ENCODE measurements around the gene USP25.

The USP25 gene

DNA sequence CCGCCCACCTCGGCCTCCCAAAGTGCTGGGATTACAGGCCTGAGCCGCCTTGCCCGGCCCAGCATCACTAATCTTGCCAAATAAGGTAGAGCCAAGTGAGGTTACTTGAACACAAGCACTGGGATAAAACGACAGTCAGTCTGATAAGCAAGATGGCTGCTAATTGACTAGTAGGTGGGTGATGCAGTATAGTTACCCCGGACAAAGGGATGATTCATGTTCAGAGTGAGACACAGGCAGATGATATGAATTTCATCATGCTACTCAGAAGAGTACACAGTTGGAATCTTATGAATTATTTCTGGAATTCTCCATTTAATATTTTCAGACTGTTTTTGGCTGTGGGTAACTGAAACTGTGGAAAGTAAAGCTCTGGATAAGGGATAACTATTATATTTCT, 178.4 kb downstream of the USP25 start:
- Histone ChIP-seq H3K27me3 (ENCODE audit: insufficient read depth, low read length, poor library complexity) (no peaks in the 10 kb centered on the region), H3K79me2 (ENCODE audit: insufficient read depth, low read length) (no peaks in the 10 kb centered on the region), H4K20me1 (ENCODE audit: insufficient read depth, low read length) (no peaks in the 10 kb centered on the region), H3K27ac (ENCODE audit: low read length) (no peak overlapping the region), H2AFZ (ENCODE audit: low read depth, low read length) (no peak overlapping the region; the same call in 1 of the 2 replicates), H3K36me3 (ENCODE audit: insufficient read depth, low read length) (no peaks in the 10 kb centered on the region), H3K4me2 (ENCODE audit: insufficient read depth, low read length) (no peak overlapping the region), H3K9ac (ENCODE audit: low read depth, low read length) (no peak overlapping the region), H3K4me3 (ENCODE audit: low read depth in 1 of 2, low read length in 2 of 2) (no peak overlapping the region), H3K4me1 (ENCODE audit: insufficient read depth, low read length) (no peaks in the 10 kb centered on the region), H3K9me3 (ENCODE audit: insufficient read depth, low read length, severe bottlenecking) (no peaks in the 10 kb centered on the region)
- no peak for DNase-seq
- TF ChIP-seq EZH2 (IDR thresholded peaks at IDR 0.05; ENCODE audit: borderline replicate concordance, low read depth, low read length, severe bottlenecking), result no peak
- TF ChIP-seq, protein P1, sequence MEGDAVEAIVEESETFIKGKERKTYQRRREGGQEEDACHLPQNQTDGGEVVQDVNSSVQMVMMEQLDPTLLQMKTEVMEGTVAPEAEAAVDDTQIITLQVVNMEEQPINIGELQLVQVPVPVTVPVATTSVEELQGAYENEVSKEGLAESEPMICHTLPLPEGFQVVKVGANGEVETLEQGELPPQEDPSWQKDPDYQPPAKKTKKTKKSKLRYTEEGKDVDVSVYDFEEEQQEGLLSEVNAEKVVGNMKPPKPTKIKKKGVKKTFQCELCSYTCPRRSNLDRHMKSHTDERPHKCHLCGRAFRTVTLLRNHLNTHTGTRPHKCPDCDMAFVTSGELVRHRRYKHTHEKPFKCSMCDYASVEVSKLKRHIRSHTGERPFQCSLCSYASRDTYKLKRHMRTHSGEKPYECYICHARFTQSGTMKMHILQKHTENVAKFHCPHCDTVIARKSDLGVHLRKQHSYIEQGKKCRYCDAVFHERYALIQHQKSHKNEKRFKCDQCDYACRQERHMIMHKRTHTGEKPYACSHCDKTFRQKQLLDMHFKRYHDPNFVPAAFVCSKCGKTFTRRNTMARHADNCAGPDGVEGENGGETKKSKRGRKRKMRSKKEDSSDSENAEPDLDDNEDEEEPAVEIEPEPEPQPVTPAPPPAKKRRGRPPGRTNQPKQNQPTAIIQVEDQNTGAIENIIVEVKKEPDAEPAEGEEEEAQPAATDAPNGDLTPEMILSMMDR (IDR thresholded peaks at IDR 0.05; ENCODE audit: borderline replicate concordance, extremely low read depth, low read length, poor library complexity, severe bottlenecking), result no peak
- no peak for ATAC-seq (ENCODE audit: insufficient read depth, low read depth)

DNA sequence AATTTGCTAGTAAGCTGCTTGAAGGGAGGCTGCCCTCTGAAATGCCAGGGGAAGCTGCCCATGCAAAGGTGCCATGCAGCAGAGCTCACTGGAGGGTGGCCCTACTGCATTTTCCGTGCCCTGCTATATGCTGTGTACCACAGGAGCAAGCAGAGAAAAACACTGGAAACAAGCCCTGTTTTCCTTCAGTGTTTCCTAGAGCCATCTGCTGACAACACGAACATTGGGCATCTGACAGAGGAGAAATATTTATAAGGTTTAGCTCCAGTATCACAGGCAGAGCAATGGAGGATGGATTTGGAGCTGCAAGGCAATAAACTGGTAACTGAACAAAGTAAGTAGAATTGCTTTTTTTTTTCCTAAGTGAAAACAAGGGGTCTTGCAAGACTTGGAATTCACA, 198.4 kb downstream of the USP25 start:
- Histone ChIP-seq H3K27ac (ENCODE audit: low read length) (no peak overlapping the region), H2AFZ (ENCODE audit: low read depth, low read length) (no peak overlapping the region), H3K9me3 (ENCODE audit: insufficient read depth, low read length, severe bottlenecking) (no peaks in the 10 kb centered on the region), H3K9ac (ENCODE audit: low read depth, low read length) (no peak overlapping the region), H3K36me3 (ENCODE audit: insufficient read depth, low read length) (no peaks in the 10 kb centered on the region), H3K4me2 (ENCODE audit: insufficient read depth, low read length) (no peak overlapping the region), H3K4me1 (ENCODE audit: insufficient read depth, low read length) (no peaks in the 10 kb centered on the region), H4K20me1 (ENCODE audit: insufficient read depth, low read length) (no peaks in the 10 kb centered on the region), H3K79me2 (ENCODE audit: insufficient read depth, low read length) (no peaks in the 10 kb centered on the region), H3K4me3 (ENCODE audit: low read depth in 1 of 2, low read length in 2 of 2) (no peak overlapping the region), H3K27me3 (ENCODE audit: insufficient read depth, low read length, poor library complexity) (no peaks in the 10 kb centered on the region)
- ATAC-seq (ENCODE audit: insufficient read depth, low read depth), result no peak
- no peak for DNase-seq
- TF ChIP-seq, protein P1 (IDR thresholded peaks at IDR 0.05; ENCODE audit: borderline replicate concordance, extremely low read depth, low read length, poor library complexity, severe bottlenecking), result no peak
- no peak for TF ChIP-seq EZH2 (IDR thresholded peaks at IDR 0.05; ENCODE audit: borderline replicate concordance, low read depth, low read length, severe bottlenecking)

DNA sequence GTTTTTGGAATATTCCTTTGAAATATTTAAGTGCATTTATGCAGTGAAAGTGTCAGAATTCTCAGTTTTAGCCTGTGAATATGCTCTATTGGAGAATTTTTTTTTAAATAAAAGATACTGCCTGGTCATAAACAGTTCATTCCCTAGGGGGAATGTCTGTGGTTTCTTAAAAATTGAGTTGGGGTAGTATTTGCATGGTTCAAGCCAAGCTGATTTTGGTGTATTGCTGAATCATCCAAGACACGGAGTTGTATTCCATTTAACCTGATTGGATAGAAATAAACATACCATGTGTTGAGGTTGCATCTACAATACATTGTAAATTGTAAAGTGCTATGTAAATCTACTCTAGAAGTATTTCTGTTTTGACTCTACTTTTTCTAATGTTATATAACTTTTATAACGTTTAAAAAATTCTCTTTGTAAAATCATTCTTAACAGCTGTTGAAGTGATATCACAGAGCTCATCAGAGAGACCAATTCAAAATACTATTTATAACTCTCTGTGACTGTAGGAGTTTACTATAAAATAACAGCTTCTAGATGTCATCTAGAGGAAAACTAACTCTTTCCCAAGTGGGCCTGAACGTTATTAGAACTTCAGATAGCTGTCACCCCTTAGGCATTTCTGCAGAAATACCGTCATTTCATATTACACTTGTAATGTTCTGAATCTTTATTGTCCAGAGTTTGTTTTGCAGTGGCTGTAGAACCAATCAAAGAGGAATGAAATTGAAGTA, 199.1 kb downstream of the USP25 start:
- Histone ChIP-seq H3K36me3 (ENCODE audit: insufficient read depth, low read length) (no peaks in the 10 kb centered on the region), H4K20me1 (ENCODE audit: insufficient read depth, low read length) (no peaks in the 10 kb centered on the region), H3K4me1 (ENCODE audit: insufficient read depth, low read length) (no peaks in the 10 kb centered on the region), H3K4me3 (ENCODE audit: low read depth in 1 of 2, low read length in 2 of 2) (no peak overlapping the region), H2AFZ (ENCODE audit: low read depth, low read length) (no peak overlapping the region), H3K27ac (ENCODE audit: low read length) (no peak overlapping the region), H3K9ac (ENCODE audit: low read depth, low read length) (no peak overlapping the region), H3K79me2 (ENCODE audit: insufficient read depth, low read length) (no peaks in the 10 kb centered on the region), H3K4me2 (ENCODE audit: insufficient read depth, low read length) (no peak overlapping the region), H3K9me3 (ENCODE audit: insufficient read depth, low read length, severe bottlenecking) (no peaks in the 10 kb centered on the region), H3K27me3 (ENCODE audit: insufficient read depth, low read length, poor library complexity) (no peaks in the 10 kb centered on the region)
- DNase-seq (no peak), ATAC-seq (ENCODE audit: insufficient read depth, low read depth) (no peak)
- TF ChIP-seq, protein P1 (IDR thresholded peaks at IDR 0.05; ENCODE audit: borderline replicate concordance, extremely low read depth, low read length, poor library complexity, severe bottlenecking), result no peak
- no peak for TF ChIP-seq EZH2 (IDR thresholded peaks at IDR 0.05; ENCODE audit: borderline replicate concordance, low read depth, low read length, severe bottlenecking)

All from DND-41 (cell line).